Transverse colon (tissue), 4 donors: ENCODE measurements around the gene MAOA. TPM values are rescaled to one million over a fixed set of nuclear protein-coding genes. Genes with fewer than 3 reads are reported as not detected.

Source experiments
- DNase-seq: peaks from one replicate; pipeline ENCODE4 v3.0.0-alpha.2; 2019
- H3K27ac ChIP-seq, 4 donors: fragments of 200-600 bp; sonication (generic); 2 replicates each; pipeline ENCODE4 v1.5.1; 2016 to 2018; ENCODE audit warnings: inconsistent platforms in 4 of 4
- H3K27me3 ChIP-seq: fragments of 200-600 bp; sonication (generic); 2 replicates; pipeline ENCODE4 v1.5.1; 2017; ENCODE audit warnings: inconsistent platforms
- H3K36me3 ChIP-seq, 4 donors: fragments of 200-600 bp; sonication (generic); 2 replicates each; pipeline ENCODE4 v1.5.1; 2017 to 2019; ENCODE audit warnings: inconsistent platforms in 4 of 4
- H3K4me1 ChIP-seq, 4 donors: fragments of 200-600 bp; sonication (generic); 2 replicates each; pipeline ENCODE4 v1.5.1; 2017 to 2020; ENCODE audit warnings: inconsistent platforms in 4 of 4
- H3K4me3 ChIP-seq, 4 donors: fragments of 200-600 bp; sonication (generic); 1 replicate in 1 of 4; 2 replicates in 3 of 4; pipeline versions ENCODE4 v1.5.1 to v1.6.1; 2017 to 2019; ENCODE audit warnings: inconsistent platforms in 4 of 4
- H3K9me3 ChIP-seq, 2 donors: fragments of 200-600 bp; sonication (generic); 2 replicates each; pipeline ENCODE4 v1.5.1; 2017 to 2019; ENCODE audit warnings: inconsistent platforms in 2 of 2
- EP300 ChIP-seq: sonication (generic); formaldehyde crosslinking; IDR thresholded peaks from one replicate; pipeline ENCODE4 v1.6.1; 2017; ENCODE audit warnings: antibody characterized with exemption, low read depth
- POLR2A ChIP-seq: fragments of 450-650 bp; IDR thresholded peaks from one replicate; pipeline ENCODE4 v1.6.1; 2016; ENCODE audit warnings: antibody characterized with exemption, mild to moderate bottlenecking, moderate library complexity
- POLR2AphosphoS5 ChIP-seq, 3 donors: sonication (generic); formaldehyde crosslinking; IDR thresholded peaks; one replicate each; pipeline ENCODE4 v1.6.1; 2016; ENCODE audit warnings: antibody characterized with exemption in 3 of 3
- WGBS, 2 donors: methylation state at CpG; one replicate each; pipeline ENCODE4 v1.1.5; 2018; ENCODE audit warnings: low coverage in 1 of 2; 5-methylcytosine and 5-hydroxymethylcytosine counted together
- in situ Hi-C, 4 donors: fragments of 200-750 bp; cut with MboI; loops; one replicate each; pipeline versions ENCODE4 v1.15.0 to v1.15.1; 2017; ENCODE audit warnings: low sequenced_read_pairs in 3 of 4, low pct_ligation_motif_present in 1 of 4, low pct_unique_long_range_greater_than_20kb in 1 of 4
- intact Hi-C: fragments of 100-400 bp; cut with DNase I; formaldehyde crosslinking; loops from one replicate; pipeline ENCODE4 v1.15.1; 2023; ENCODE audit warnings: low total_unique reads
- total RNA-seq, 4 donors: library from RNA; depleted of rRNA; stranded (reverse); fragments of >200 nt; gene quantifications; one replicate each; pipeline ENCODE4 v1.1.0, GENCODE V29; 2016
- TF ChIP-seq, protein P1 (sequence below), 5 experiments: fragments of 200-600 bp in 3 of 5; fragments of 450-650 bp in 2 of 5; sonication (generic) in 3 of 5; IDR thresholded peaks; 1 replicate in 2 of 5; 2 replicates in 3 of 5; pipeline ENCODE4 v1.5.1; 2016 to 2017; ENCODE audit warnings: antibody characterized with exemption in 5 of 5, inconsistent platforms in 3 of 5, mild to moderate bottlenecking in 2 of 5, moderate library complexity in 1 of 5

MAOA gene
- total RNA-seq, 4 donors from 2014 or later = 104 to 425 (median 289) TPM

DNA sequence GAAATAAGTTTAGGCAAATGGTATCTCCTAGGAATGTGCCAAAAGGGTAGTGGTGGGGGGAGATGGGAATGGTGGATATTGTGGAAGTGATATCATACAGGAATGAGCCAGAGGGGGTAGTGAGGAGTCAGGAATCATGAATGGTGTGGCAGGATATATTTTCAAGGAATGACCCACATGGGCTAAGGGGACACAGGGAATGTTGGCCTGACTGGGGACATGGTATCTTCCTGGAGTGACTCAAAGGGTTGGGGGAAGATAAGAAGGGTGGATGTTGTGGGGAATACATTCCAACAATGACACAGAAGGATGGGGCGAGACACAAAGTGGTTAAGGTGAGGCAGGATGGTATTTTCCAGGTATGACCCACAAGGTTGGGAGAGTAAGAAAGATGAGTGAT, 60.6 kb downstream of the MAOA start:
- H3K4me1 ChIP-seq = no peaks in the 10 kb centered on the region
- H3K27me3 ChIP-seq = no peaks in the 10 kb centered on the region
- TF ChIP-seq, protein P1, sequence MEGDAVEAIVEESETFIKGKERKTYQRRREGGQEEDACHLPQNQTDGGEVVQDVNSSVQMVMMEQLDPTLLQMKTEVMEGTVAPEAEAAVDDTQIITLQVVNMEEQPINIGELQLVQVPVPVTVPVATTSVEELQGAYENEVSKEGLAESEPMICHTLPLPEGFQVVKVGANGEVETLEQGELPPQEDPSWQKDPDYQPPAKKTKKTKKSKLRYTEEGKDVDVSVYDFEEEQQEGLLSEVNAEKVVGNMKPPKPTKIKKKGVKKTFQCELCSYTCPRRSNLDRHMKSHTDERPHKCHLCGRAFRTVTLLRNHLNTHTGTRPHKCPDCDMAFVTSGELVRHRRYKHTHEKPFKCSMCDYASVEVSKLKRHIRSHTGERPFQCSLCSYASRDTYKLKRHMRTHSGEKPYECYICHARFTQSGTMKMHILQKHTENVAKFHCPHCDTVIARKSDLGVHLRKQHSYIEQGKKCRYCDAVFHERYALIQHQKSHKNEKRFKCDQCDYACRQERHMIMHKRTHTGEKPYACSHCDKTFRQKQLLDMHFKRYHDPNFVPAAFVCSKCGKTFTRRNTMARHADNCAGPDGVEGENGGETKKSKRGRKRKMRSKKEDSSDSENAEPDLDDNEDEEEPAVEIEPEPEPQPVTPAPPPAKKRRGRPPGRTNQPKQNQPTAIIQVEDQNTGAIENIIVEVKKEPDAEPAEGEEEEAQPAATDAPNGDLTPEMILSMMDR (IDR thresholded peaks at IDR 0.05) = no peak
- no peak for TF ChIP-seq POLR2AphosphoS5 (IDR thresholded peaks at IDR 0.05)
- TF ChIP-seq POLR2A = no peak
- no peak for TF ChIP-seq EP300
- H3K27ac ChIP-seq = no peak overlapping the region
- no peaks in the 10 kb centered on the region for H3K36me3 ChIP-seq
- H3K4me3 ChIP-seq = no peak overlapping the region
- intact Hi-C loops (no loop called here), in situ Hi-C loops (no loop called here)
- no peaks in the 10 kb centered on the region for H3K9me3 ChIP-seq
- 90% methylated on average over 1 of the region's 1 CpG; no CpG with 5 or more reads in 1 of the 2 donors for whole genome bisulfite sequencing, 2 donors
- DNase-seq = no peak

DNA sequence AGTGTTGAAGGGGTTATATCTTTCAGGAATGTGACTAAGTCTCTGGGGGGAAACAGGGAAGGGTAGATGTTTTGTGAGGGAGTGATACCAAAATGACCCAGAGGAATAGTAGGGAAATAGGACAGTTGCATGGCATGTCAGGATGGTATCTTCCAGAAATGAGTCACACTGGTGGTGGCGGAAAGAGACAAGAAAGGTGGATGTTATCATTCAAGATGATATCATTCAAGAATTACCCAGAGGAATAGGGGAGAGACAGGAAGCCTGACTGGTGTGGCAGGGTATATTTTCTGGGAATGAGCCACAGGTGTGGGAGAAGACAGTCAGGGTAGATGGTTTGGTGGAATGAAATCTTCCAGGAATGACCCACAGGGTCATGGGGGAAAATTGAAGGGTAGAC, 61.1 kb downstream of the MAOA start:
- 83% methylated on average over 1 of the region's 1 CpG; no CpG with 5 or more reads in 1 of the 2 donors for WGBS, 2 donors
- H3K4me3 ChIP-seq = no peak overlapping the region
- TF ChIP-seq POLR2AphosphoS5 (IDR thresholded peaks at IDR 0.05) (no peak), POLR2A (no peak), EP300 (no peak)
- TF ChIP-seq, protein P1 (IDR thresholded peaks at IDR 0.05) = no peak
- intact Hi-C loops (no loop called here), in situ Hi-C loops (no loop called here)
- DNase-seq = no peak
- H3K27ac ChIP-seq = no peak overlapping the region
- no peaks in the 10 kb centered on the region for H3K27me3 ChIP-seq
- H3K36me3 ChIP-seq = no peaks in the 10 kb centered on the region
- no peaks in the 10 kb centered on the region for H3K9me3 ChIP-seq
- H3K4me1 ChIP-seq = no peaks in the 10 kb centered on the region

DNA sequence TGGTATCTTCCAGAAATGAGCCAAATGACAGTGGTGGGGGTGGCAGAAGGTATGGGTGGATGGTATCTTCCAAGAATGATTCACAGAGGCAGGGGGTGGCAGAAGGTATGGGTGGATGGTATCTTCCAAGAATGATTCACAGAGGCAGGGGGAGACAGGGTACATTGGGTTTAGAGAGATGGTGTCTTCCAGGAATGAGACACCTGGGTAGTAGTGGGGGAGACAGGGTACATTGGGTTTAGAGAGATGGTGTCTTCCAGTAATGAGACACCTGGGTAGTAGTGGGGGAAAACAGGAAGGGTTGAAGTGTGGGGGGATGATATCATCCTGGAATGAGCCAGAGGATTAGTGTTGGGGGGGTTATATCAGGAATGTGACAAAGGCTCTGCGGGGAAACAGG, 62.0 kb downstream of the MAOA start:
- DNase-seq = no peak
- Histone ChIP-seq H3K27me3 (no peaks in the 10 kb centered on the region), H3K9me3 (no peaks in the 10 kb centered on the region), H3K36me3 (no peaks in the 10 kb centered on the region), H3K4me1 (no peaks in the 10 kb centered on the region), H3K4me3 (no peak overlapping the region), H3K27ac (no peak overlapping the region)
- TF ChIP-seq, protein P1 (IDR thresholded peaks at IDR 0.05) = no peak
- TF ChIP-seq POLR2AphosphoS5 (IDR thresholded peaks at IDR 0.05) = no peak
- TF ChIP-seq EP300 = no peak
- no peak for TF ChIP-seq POLR2A
- intact Hi-C loops (no loop called here), in situ Hi-C loops (no loop called here)
- 91% methylated on average over 1 of the region's 1 CpG; no CpG with 5 or more reads in 1 of the 2 donors for WGBS, 2 donors

DNA sequence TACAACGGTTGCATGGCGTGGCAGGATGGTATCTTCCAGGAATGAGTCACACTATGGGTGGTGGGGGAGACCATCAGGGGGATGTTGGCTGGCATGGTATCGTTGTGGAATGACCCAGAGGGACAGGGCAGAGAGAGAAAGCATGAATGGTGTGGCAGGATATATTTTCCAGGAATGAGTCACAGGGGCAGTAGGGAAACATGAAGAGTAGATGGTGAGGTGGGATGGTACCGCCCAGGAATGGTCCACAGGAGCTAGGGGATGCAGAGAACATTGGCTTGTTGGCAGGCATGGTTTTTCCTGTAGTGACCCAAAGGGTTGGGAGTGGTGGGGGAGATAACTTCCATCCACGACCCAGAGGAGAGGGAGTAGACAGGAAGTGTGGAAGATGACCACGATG, 62.4 kb downstream of the MAOA start:
- no peak overlapping the region for H3K4me3 ChIP-seq
- no peak for DNase-seq
- no peaks in the 10 kb centered on the region for H3K9me3 ChIP-seq
- TF ChIP-seq POLR2AphosphoS5 (IDR thresholded peaks at IDR 0.05) (no peak), POLR2A (no peak)
- no peaks in the 10 kb centered on the region for H3K36me3 ChIP-seq
- H3K27me3 ChIP-seq = no peaks in the 10 kb centered on the region
- in situ Hi-C loops = no loop called here
- 82 to 100% methylated on average over 2 to 6 of the region's 6 CpGs for WGBS, 2 donors
- H3K4me1 ChIP-seq = no peaks in the 10 kb centered on the region
- H3K27ac ChIP-seq = no peak overlapping the region
- intact Hi-C loops = no loop called here

DNA sequence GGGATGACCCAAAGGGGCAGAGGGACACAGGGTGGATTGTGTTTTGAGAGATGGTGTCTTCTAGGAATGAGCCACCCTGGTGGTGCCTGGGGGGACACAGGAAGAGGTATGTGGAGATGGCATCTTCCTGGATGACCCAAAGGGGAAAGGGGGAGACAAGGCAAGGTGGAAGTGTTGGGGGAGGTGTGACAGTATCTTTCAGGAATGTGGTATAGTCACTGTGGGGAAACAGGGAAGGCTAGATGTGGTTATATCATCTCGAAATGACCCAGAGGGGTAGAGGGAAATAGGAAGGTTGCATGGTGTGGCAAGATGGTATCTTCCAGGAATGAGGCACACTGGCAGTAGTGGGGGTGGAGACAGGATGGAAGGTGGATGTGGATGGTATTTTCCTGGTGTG, 62.9 kb downstream of the MAOA start:
- H3K27ac ChIP-seq = no peak overlapping the region
- H3K4me1 ChIP-seq = no peaks in the 10 kb centered on the region
- WGBS, 2 donors = 70% methylated on average over 1 of the region's 1 CpG; no CpG with 5 or more reads in 1 of the 2 donors
- no peaks in the 10 kb centered on the region for H3K27me3 ChIP-seq
- no peaks in the 10 kb centered on the region for H3K36me3 ChIP-seq
- DNase-seq = no peak
- no peak for TF ChIP-seq EP300
- TF ChIP-seq, protein P1 (IDR thresholded peaks at IDR 0.05) = no peak
- no peak for TF ChIP-seq POLR2A
- no peak for TF ChIP-seq POLR2AphosphoS5 (IDR thresholded peaks at IDR 0.05)
- H3K9me3 ChIP-seq = no peaks in the 10 kb centered on the region
- in situ Hi-C loops (no loop called here), intact Hi-C loops (no loop called here)
- H3K4me3 ChIP-seq = no peak overlapping the region
